ENCODE results near the gene SYNE2. TPM values are rescaled to one million over a fixed set of nuclear protein-coding genes. Genes with fewer than 3 reads are reported as not detected.

The SYNE2 gene
- total RNA-seq, 1 experiment from 2014 or later: 94.2 TPM

GRCh38 chr14:64170181-64170580 lies 317.4 kb downstream of the SYNE2 start:
- Histone ChIP-seq H3F3A (ENCODE audit: insufficient read depth, low read depth) (no peaks in the 10 kb centered on the region), H4K20me1 (ENCODE audit: insufficient read depth) (no peaks in the 10 kb centered on the region), H3K9me2 (ENCODE audit: insufficient read depth) (no peaks in the 10 kb centered on the region), H3K79me2 (ENCODE audit: low read depth) (no peaks in the 10 kb centered on the region), H2AFZ (no peak overlapping the region), H3K27me3 (ENCODE audit: insufficient read depth, low read depth) (no peaks in the 10 kb centered on the region), H3K36me3 (ENCODE audit: low read depth) (no peaks in the 10 kb centered on the region), H3K4me2 (no peak overlapping the region), H3K4me1 (replicated peaks; ENCODE audit: insufficient read depth) (no peaks in the 10 kb centered on the region), H3K9me3 (ENCODE audit: insufficient read depth, low read depth) (no peaks in the 10 kb centered on the region), H3K27ac (no peak overlapping the region), H3K4me3 (no peak overlapping the region)
- ChIA-PET POLR2A (ENCODE audit: unreplicated experiment) (no interaction called here), CTCF (no interaction called here)
- no peak for TF ChIP-seq CTCF (conservative IDR thresholded peaks at IDR 0.05)
- no peak for TF ChIP-seq EZH2 (IDR thresholded peaks at IDR 0.05; ENCODE audit: low read depth)
- intact Hi-C loops (cut with micrococcal nuclease; ENCODE audit: unreplicated experiment): no loop called here
- BruUV-seq (replicated peaks): no TSS peak
- no peak for DNase-seq

- intact Hi-C loops (cut with micrococcal nuclease; ENCODE audit: unreplicated experiment): no loop called here
- Histone ChIP-seq H3K27ac (no peak overlapping the region), H3K9me3 (ENCODE audit: insufficient read depth, low read depth) (no peaks in the 10 kb centered on the region), H4K20me1 (ENCODE audit: insufficient read depth) (no peaks in the 10 kb centered on the region), H3K4me1 (replicated peaks; ENCODE audit: insufficient read depth) (no peaks in the 10 kb centered on the region), H3F3A (ENCODE audit: insufficient read depth, low read depth) (no peaks in the 10 kb centered on the region), H3K4me3 (no peak overlapping the region), H3K27me3 (ENCODE audit: insufficient read depth, low read depth) (no peaks in the 10 kb centered on the region), H2AFZ (no peak overlapping the region), H3K4me2 (no peak overlapping the region), H3K9me2 (ENCODE audit: insufficient read depth) (no peaks in the 10 kb centered on the region), H3K79me2 (ENCODE audit: low read depth) (no peaks in the 10 kb centered on the region), H3K36me3 (ENCODE audit: low read depth) (no peaks in the 10 kb centered on the region)
- ChIA-PET CTCF (no interaction called here), POLR2A (ENCODE audit: unreplicated experiment) (no interaction called here)
- TF ChIP-seq EZH2 (IDR thresholded peaks at IDR 0.05; ENCODE audit: low read depth) (no peak), CTCF (conservative IDR thresholded peaks at IDR 0.05) (no peak)
- no TSS peak for BruUV-seq (replicated peaks)
- no peak for DNase-seq
Observed at GRCh38 chr14:64174922-64175782, 322.3 kb downstream of the SYNE2 start.

GRCh38 chr14:64176330-64176729 lies 323.5 kb downstream of the SYNE2 start:
- no peak for TF ChIP-seq EZH2 (IDR thresholded peaks at IDR 0.05; ENCODE audit: low read depth)
- no peak for TF ChIP-seq CTCF (conservative IDR thresholded peaks at IDR 0.05)
- Histone ChIP-seq H3K9me2 (ENCODE audit: insufficient read depth) (no peaks in the 10 kb centered on the region), H3K27ac (no peak overlapping the region), H3K27me3 (ENCODE audit: insufficient read depth, low read depth) (no peaks in the 10 kb centered on the region), H2AFZ (no peak overlapping the region), H3K4me2 (no peak overlapping the region), H3K79me2 (ENCODE audit: low read depth) (no peaks in the 10 kb centered on the region), H3K9me3 (ENCODE audit: insufficient read depth, low read depth) (no peaks in the 10 kb centered on the region), H3K36me3 (ENCODE audit: low read depth) (no peaks in the 10 kb centered on the region), H4K20me1 (ENCODE audit: insufficient read depth) (no peaks in the 10 kb centered on the region), H3K4me3 (no peak overlapping the region), H3K4me1 (replicated peaks; ENCODE audit: insufficient read depth) (no peaks in the 10 kb centered on the region), H3F3A (ENCODE audit: insufficient read depth, low read depth) (no peaks in the 10 kb centered on the region)
- no TSS peak for BruUV-seq (replicated peaks)
- intact Hi-C loops (cut with micrococcal nuclease; ENCODE audit: unreplicated experiment): no loop called here
- CTCF ChIA-PET: no interaction called here
- POLR2A ChIA-PET (ENCODE audit: unreplicated experiment): no interaction called here
- no peak for DNase-seq

All from PC-9 (cell line).